Panc1 (cell line): ENCODE data around the gene MYO5B. TPM values are rescaled to one million over a fixed set of nuclear protein-coding genes. Genes with fewer than 3 reads are reported as not detected.

Source experiments
- ATAC-seq: fragments of 200-7000 bp; cut with Tn5 transposase; 2 replicates; pipeline ENCODE4 v1.9.1; 2020; ENCODE audit warnings: mild to moderate bottlenecking, moderate library complexity
- BruUV-seq: library from RNA; stranded (reverse); fragments of 400-500 nt; replicated peaks from 2 replicates; lab custom pipeline; 2021; lab: Mats Ljungman, UMichigan
- CTCF ChIA-PET: fragments of 300-600 bp; sonication (Branson Sonifier 250); formaldehyde crosslinking; loops from one replicate; lab custom pipeline; 2022; ENCODE audit warnings: antibody characterized with exemption; lab: Charles Lee
- POLR2A ChIA-PET: fragments of 300-600 bp; sonication (Branson Sonifier 250); formaldehyde crosslinking; loops from one replicate; lab custom pipeline; 2022; ENCODE audit warnings: antibody characterized with exemption; lab: Charles Lee
- DNase-seq: peaks from one replicate; pipeline ENCODE4 v3.0.0-alpha.2; 2010; ENCODE audit warnings: low read depth, low spot score
- H3K27ac ChIP-seq: 2 replicates; pipeline ENCODE4 v1.5.1; 2011; ENCODE audit warnings: mild to moderate bottlenecking, low read length, inconsistent platforms
- H3K27me3 ChIP-seq: fragments of 200-500 bp; sonication (Bioruptor generic); 2 replicates; pipeline ENCODE4 v1.6.0; 2014; ENCODE audit warnings: low read length, inconsistent platforms; ENCODE audit not compliant: control insufficient read depth, insufficient read depth
- H3K36me3 ChIP-seq: fragments of 200-500 bp; sonication (Bioruptor generic); 2 replicates; pipeline ENCODE4 v1.5.1; 2014; ENCODE audit warnings: inconsistent platforms, mild to moderate bottlenecking, low read length, moderate library complexity; ENCODE audit not compliant: control insufficient read depth, insufficient read depth
- H3K4me1 ChIP-seq: 2 replicates; pipeline ENCODE4 v1.5.1; 2011; ENCODE audit warnings: inconsistent platforms, mild to moderate bottlenecking, low read length, moderate library complexity; ENCODE audit not compliant: control insufficient read depth, insufficient read depth
- H3K4me3 ChIP-seq, 2 experiments: 2 replicates each; pipeline ENCODE4 v1.5.1; 2011 to 2012; ENCODE audit warnings: low read depth in 2 of 2, low read length in 2 of 2, mild to moderate bottlenecking in 2 of 2, inconsistent platforms in 1 of 2, moderate library complexity in 1 of 2
- H3K9me3 ChIP-seq: fragments of 200-500 bp; sonication (Bioruptor generic); 2 replicates; pipeline ENCODE4 v1.5.1; 2014; ENCODE audit warnings: low read depth, mild to moderate bottlenecking, inconsistent platforms, low read length, moderate library complexity; ENCODE audit not compliant: control insufficient read depth, insufficient read depth
- CTCF ChIP-seq: fragments of 450-650 bp; IDR thresholded peaks from 2 replicates; pipeline ENCODE4 v1.5.1; 2017; ENCODE audit warnings: mild to moderate bottlenecking
- POLR2AphosphoS5 ChIP-seq: IDR thresholded peaks from 2 replicates; pipeline ENCODE4 v1.6.1; 2012; ENCODE audit warnings: mild to moderate bottlenecking, low read depth, low read length, moderate library complexity
- SIN3A ChIP-seq: IDR thresholded peaks from 2 replicates; pipeline ENCODE4 v1.6.1; 2012; ENCODE audit warnings: low read depth, mild to moderate bottlenecking, low read length, moderate library complexity, borderline replicate concordance; ENCODE audit not compliant: insufficient read depth
- TCF7L2 ChIP-seq: IDR thresholded peaks from 2 replicates; pipeline ENCODE4 v1.6.1; 2011; ENCODE audit warnings: mild to moderate bottlenecking, low read depth, low read length, inconsistent platforms
- in situ Hi-C: cut with HindIII; loops from 2 replicates; pipeline ENCODE4 v1.10.0; 2016; ENCODE audit warnings: low sequenced_read_pairs, low pct_unique_long_range_greater_than_20kb
- intact Hi-C: fragments of 100-400 bp; cut with micrococcal nuclease; formaldehyde crosslinking; loops from one replicate; pipeline ENCODE4 v1.10.0; 2022; ENCODE audit not compliant: unreplicated experiment
- total RNA-seq: library from RNA; stranded (reverse); gene quantifications from one replicate; pipeline ENCODE4 v1.2.1, GENCODE V29; 2021; ENCODE audit not compliant: unreplicated experiment
- TF ChIP-seq, protein P1 (sequence below), 2 experiments: IDR thresholded peaks; 2 replicates each; pipeline ENCODE4 v1.6.1; 2011 to 2012; ENCODE audit warnings: low read depth in 2 of 2, control low read depth in 1 of 2, low read length in 1 of 2, mild to moderate bottlenecking in 1 of 2, moderate library complexity in 1 of 2; ENCODE audit not compliant: insufficient read depth in 1 of 2

MYO5B gene
- total RNA-seq, 1 experiment from 2014 or later = 0.31 TPM

DNA sequence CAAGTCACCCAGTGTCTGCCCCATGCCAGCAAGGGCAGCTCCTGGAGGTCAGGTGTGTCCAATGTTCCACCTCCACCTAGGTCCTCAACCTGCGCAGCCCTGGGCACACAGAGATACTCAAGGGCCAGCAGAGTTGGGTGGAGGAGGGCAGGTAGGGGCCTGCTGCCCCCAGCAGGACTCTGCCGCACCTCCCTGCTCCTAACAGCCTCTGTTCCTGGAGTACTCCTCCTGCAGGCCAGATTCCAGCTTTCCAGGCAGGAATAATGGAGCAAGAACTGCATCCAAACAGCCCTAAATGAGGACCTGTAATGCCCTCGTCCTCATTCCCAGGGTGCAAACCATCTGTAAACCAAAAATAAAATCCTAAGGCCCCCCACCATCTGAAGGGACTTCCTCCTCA is 337.2 kb downstream of the MYO5B start:
- in situ Hi-C loops (no loop called here), intact Hi-C loops (loop anchor here (1.0 to 2.0 kb wide), 2 partner anchors 299 to 347 kb away; no protein-coding TSS in a partner anchor)
- H3K9me3 ChIP-seq = no peaks in the 10 kb centered on the region
- no peaks in the 10 kb centered on the region; the same call in 1 of the 2 replicates for H3K4me1 ChIP-seq
- ChIA-PET CTCF (interaction anchor here (1.5 kb wide), 1 partner anchor 347 kb away, joined by 9 read pairs; no protein-coding TSS in a partner anchor), POLR2A (no interaction called here)
- no peak overlapping the region for H3K27ac ChIP-seq
- H3K36me3 ChIP-seq = no peaks in the 10 kb centered on the region
- H3K27me3 ChIP-seq = no peaks in the 10 kb centered on the region
- ATAC-seq (no peak), DNase-seq (no peak)
- BruUV-seq = no TSS peak
- TF ChIP-seq, protein P1, sequence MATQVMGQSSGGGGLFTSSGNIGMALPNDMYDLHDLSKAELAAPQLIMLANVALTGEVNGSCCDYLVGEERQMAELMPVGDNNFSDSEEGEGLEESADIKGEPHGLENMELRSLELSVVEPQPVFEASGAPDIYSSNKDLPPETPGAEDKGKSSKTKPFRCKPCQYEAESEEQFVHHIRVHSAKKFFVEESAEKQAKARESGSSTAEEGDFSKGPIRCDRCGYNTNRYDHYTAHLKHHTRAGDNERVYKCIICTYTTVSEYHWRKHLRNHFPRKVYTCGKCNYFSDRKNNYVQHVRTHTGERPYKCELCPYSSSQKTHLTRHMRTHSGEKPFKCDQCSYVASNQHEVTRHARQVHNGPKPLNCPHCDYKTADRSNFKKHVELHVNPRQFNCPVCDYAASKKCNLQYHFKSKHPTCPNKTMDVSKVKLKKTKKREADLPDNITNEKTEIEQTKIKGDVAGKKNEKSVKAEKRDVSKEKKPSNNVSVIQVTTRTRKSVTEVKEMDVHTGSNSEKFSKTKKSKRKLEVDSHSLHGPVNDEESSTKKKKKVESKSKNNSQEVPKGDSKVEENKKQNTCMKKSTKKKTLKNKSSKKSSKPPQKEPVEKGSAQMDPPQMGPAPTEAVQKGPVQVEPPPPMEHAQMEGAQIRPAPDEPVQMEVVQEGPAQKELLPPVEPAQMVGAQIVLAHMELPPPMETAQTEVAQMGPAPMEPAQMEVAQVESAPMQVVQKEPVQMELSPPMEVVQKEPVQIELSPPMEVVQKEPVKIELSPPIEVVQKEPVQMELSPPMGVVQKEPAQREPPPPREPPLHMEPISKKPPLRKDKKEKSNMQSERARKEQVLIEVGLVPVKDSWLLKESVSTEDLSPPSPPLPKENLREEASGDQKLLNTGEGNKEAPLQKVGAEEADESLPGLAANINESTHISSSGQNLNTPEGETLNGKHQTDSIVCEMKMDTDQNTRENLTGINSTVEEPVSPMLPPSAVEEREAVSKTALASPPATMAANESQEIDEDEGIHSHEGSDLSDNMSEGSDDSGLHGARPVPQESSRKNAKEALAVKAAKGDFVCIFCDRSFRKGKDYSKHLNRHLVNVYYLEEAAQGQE (IDR thresholded peaks at IDR 0.05; ENCODE audit: insufficient read depth in 1 of 2, low read depth in 2 of 2, low read length in 1 of 2) = no peak
- TF ChIP-seq SIN3A = no peak
- no peak for TF ChIP-seq POLR2AphosphoS5
- no peak for TF ChIP-seq TCF7L2
- no peak for TF ChIP-seq CTCF
- no peak overlapping the region for H3K4me3 ChIP-seq

- H3K27ac ChIP-seq = no peak overlapping the region
- no peak overlapping the region for H3K4me3 ChIP-seq
- H3K9me3 ChIP-seq = no peaks in the 10 kb centered on the region
- H3K4me1 ChIP-seq = no peaks in the 10 kb centered on the region; the same call in 1 of the 2 replicates
- CTCF ChIA-PET = no interaction called here
- in situ Hi-C loops = no loop called here
- intact Hi-C loops = no loop called here
- H3K27me3 ChIP-seq = no peaks in the 10 kb centered on the region
- TF ChIP-seq POLR2AphosphoS5 (no peak), SIN3A (no peak), CTCF (no peak), TCF7L2 (no peak)
- TF ChIP-seq, protein P1 (IDR thresholded peaks at IDR 0.05; ENCODE audit: insufficient read depth in 1 of 2, low read depth in 2 of 2, low read length in 1 of 2) = no peak
- POLR2A ChIA-PET = no interaction called here
- DNase-seq = no peak
- no peaks in the 10 kb centered on the region for H3K36me3 ChIP-seq
- no TSS peak for BruUV-seq
- ATAC-seq = no peak
Measured at GRCh38 chr18:49856496-49856895, 338.5 kb downstream of the MYO5B start.
